NK-92 treated with Interleukin-12 subunit alpha and Interleukin-12 subunit beta, amount 100 ng/mL, for 24 hours (cell line): ENCODE data around the gene DACT1.

Experiments used
- DNase-seq: peaks from one replicate; lab custom pipeline; 2025; lab: John Stamatoyannopoulos, UW

The DACT1 gene

DNA sequence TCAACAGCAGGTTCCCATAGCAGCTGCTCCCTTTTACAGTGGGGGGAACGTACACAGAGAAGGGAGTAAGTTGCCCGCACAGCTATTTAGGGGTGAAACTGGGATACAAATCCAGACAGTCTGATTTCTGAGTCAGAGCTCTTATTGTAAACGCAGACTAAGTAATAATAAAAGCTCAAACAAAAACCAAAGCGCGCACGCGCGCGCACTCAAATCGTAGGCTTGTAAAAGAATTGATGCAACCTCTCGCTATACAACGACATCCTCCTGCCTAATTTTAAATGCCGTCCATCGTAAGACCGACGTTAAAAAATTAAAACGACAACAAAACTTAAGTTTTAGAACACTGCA lies 747 bp upstream of the DACT1 start:
- no peak for DNase-seq

GRCh38 chr14:58638231-58639197 lies 752 bp downstream of the DACT1 start:
- no peak for DNase-seq

- no peak for DNase-seq
Observed at GRCh38 chr14:58639198-58639565, 1.4 kb downstream of the DACT1 start.

DNA sequence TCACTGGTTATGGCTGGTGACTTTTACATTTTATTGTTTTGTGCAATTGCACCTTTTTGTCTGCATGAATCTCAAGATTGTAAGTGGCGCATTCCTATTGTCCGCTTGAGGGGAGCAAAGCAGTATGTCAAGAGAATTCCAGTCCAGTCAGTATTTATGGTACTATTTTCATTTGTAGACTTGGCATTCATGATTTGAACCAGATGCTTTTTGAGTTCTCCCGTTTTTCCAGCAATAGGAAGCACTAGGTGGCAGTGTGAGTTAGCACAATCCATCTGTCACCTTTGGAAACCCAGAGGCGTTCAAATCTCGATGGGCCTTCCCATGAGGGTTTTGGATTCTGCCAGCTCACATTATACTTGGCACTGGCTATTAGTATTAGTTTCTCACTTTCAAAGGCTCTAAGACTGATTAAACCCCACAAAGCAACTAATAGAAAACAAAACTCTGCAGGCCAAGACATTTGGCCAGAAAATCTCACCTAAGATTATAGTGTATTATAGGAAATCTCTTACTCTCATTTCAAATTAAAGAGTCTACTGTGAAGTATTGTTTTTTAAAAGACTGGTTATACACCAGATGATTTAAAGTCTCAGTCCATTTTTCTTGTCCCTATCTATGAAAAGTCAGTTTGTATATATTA lies 2.2 kb downstream of the DACT1 start:
- no peak for DNase-seq

DNA sequence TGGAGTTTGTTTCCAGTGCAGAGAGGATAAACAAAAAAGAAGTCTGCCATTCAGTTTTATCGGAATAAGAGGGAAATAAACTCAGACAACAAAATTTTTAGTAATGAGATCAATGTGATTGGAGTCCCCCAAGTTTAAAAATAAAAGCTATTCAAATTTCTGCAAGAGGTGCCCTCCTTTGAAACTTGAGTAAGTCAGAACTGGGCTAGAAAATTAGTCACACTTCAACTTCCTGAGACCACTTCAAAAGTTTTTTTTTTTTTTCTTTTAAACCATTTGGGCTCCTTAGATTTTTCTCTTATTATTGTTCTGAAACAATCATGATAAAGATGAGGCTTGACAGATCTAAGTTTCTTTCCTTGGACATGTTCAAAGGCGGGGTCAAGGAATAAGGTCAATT lies 3.2 kb downstream of the DACT1 start:
- DNase-seq: no peak

- no peak for DNase-seq
Observed at GRCh38 chr14:58641509-58641908, 3.7 kb downstream of the DACT1 start.

GRCh38 chr14:58643366-58643765 lies 5.6 kb downstream of the DACT1 start:
- DNase-seq: no peak

DNA sequence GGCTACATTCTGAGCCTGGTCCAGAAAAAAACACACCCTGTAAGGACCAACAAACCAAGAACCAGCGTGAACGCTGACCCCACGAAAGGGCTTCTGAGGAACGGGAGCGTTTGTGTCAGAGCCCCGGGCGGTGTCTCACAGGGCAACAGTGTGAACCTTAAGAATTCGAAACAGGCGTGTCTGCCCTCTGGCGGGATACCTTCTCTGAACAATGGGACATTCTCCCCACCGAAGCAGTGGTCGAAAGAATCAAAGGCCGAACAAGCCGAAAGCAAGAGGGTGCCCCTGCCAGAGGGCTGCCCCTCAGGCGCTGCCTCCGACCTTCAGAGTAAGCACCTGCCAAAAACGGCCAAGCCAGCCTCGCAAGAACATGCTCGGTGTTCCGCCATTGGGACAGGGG lies 7.9 kb downstream of the DACT1 start:
- no peak for DNase-seq

GRCh38 chr14:58646479-58646878 lies 8.7 kb downstream of the DACT1 start:
- no peak for DNase-seq

GRCh38 chr14:58647777-58648176 lies 10.0 kb downstream of the DACT1 start:
- no peak for DNase-seq

DNA sequence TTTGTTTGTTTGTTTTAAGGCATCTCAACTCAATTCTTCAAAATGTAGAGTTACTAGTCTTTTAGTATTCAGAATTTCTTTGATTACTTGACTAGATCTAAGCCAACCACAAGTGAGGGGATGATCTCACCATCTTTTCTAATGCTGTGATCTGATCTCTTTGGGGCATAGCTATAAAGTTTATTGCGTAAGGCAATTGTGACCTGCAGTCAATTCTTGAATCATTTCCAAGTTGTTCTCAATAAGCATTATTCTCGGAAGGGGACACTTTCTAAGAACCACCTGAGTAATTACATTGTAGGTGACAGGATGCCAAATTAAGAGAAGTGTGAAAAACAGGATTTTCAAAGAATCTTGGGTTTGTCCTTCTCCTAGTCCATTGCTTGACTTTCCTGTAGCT lies 13.1 kb downstream of the DACT1 start:
- no peak for DNase-seq

DNA sequence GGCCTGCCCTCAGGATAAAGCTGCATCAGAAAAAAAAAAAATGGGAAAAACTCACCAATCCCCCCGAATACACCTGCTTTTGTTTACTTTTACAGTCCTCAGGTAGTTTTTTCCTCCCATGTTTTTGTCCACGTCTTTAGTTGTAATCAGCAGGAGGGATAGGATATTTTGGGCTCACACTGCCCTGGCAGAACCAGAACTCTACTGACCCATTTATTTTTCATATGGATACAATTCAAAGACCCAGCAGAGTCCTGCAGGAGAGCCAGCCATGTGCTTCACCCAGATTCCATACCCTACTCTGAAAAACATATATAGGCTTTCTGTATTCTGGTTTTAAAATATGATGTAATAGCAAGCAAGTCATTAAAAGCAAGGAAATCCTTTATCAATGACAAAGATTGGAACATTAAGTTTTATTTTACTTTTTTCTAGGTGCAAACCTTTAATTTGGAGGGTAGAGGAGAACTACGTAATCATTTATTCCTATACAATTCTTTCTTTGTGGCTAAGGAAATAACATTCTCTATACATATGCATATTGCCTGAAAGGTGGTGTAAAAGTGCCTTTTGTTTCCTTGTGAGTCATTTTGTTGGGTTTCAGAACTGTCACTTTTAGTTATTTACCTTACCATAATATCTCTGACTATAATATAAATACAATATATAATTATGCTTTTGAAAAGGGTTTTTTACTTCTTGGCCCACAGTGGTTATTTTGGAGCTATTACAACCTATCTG lies 19.1 kb downstream of the DACT1 start:
- DNase-seq: no peak

GRCh38 chr14:58659061-58659460 lies 21.3 kb downstream of the DACT1 start:
- no peak for DNase-seq

- no peak for DNase-seq
Observed at GRCh38 chr14:58659846-58660245, 22.1 kb downstream of the DACT1 start.

- DNase-seq: no peak
Observed at GRCh38 chr14:58660407-58660806, 22.6 kb downstream of the DACT1 start.

- no peak for DNase-seq
Observed at GRCh38 chr14:58662018-58662417, 24.3 kb downstream of the DACT1 start.

DNA sequence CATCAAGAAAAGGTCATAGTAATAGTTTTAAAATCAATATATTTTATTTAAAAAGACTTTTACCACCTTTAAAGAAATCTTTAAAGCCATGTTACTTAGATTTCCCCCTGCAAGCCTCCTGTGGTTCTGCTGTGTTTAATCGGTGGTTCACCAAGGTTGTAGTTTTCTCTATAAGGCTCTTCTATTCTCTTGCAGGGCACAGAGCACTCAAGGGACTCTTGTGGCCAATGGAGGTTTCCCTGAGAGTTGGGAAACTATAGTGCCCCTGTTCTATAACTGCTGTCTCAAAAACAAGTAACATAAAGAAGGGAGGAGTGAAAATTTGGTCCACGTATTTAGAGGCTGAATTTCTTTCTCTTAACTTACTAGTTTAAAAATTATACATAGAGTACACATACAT lies 25.0 kb downstream of the DACT1 start:
- DNase-seq: no peak

DNA sequence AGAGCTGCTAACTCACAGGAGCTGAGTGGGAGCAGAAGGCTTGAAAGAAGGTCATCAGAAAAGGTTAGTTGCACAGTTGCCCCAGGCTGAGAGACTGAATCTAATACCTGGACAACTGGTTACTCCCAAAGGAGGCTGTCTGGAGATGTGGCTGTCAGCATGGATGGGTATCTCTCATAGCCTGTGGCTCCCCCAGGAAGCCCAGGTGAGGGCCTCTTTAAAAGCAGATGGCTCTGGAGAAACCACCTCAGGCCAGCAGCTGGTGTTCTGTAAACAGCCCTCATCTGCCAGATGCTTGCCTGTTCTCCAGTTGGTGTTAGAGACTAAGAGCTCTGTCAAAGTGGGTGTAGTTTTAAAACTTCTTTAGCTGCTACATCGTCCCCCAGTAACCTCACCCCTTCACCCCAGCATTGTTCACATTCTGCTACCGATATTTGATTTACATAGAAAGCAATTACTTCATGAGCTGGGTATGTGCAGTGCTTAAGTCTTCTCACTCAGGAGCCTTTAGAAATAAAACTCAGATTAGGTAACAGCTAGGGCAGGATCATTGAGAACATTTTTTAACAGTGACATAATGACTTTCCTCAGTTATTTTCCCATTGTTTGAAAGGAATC lies 25.8 kb downstream of the DACT1 start:
- no peak for DNase-seq

- no peak for DNase-seq
Observed at GRCh38 chr14:58665773-58666500, 28.2 kb downstream of the DACT1 start.

DNA sequence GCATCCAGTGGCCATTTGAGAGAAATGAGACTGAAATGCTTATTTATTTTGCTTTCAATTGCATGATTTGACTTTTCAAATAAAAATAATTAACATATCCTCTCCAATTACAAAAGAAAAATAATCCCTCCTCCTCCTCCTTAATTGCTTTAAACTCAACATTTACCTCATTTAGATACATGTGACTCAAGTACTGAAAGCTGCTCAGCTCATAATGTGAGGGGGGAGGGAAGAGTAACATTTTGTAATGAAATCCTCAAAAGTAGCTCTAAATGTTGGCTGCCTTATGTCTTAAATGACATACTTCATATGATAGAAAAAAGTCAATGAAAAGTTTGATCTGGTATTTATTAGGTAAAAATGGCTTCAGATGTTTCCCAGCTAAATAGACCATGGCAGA lies 29.0 kb downstream of the DACT1 start:
- no peak for DNase-seq

- DNase-seq: no peak
Observed at GRCh38 chr14:58667900-58668299, 30.1 kb downstream of the DACT1 start.
